H1 (cell line): ENCODE results near the gene CARD16. TPM values are rescaled to one million over a fixed set of nuclear protein-coding genes. Genes with fewer than 3 reads are reported as not detected.

Source experiments
- CTCF ChIA-PET: fragments of 300-600 bp; sonication (Branson Sonifier 250); formaldehyde crosslinking; loops from one replicate; lab custom pipeline; 2021; ENCODE audit not compliant: partially characterized antibody; lab: Charles Lee
- POLR2A ChIA-PET: fragments of 300-600 bp; sonication (Branson Sonifier 250); formaldehyde crosslinking; loops from one replicate; lab custom pipeline; 2021; ENCODE audit warnings: inconsistent platforms; ENCODE audit not compliant: partially characterized antibody; lab: Charles Lee
- DNase-seq, 2 experiments: peaks; one replicate each; pipeline versions ENCODE4 v3.0.0 to v3.0.0-alpha.2; 2010 to 2022; ENCODE audit warnings: low spot score in 2 of 2, low read depth in 1 of 2, mixed read lengths in 1 of 2
- FAIRE-seq: peaks from 2 replicates; lab custom pipeline; 2011; peaks lifted over from hg19 to GRCh38; lab: Jason Lieb, UNC
- H2AFZ ChIP-seq: 2 replicates; pipeline ENCODE4 v1.8.1; 2012; ENCODE audit warnings: low read length, inconsistent platforms
- H2AK5ac ChIP-seq: 2 replicates; pipeline ENCODE4 v1.6.1; 2013; ENCODE audit warnings: low read depth, low read length
- H2BK120ac ChIP-seq: replicated peaks from 2 replicates; pipeline ENCODE3; 2013; ENCODE audit warnings: low read depth, low read length, inconsistent platforms
- H2BK12ac ChIP-seq: 2 replicates; pipeline ENCODE4 v1.6.1; 2013; ENCODE audit warnings: low read depth, low read length
- H2BK15ac ChIP-seq: 2 replicates; pipeline ENCODE4 v1.6.1; 2013; ENCODE audit warnings: low read length
- H2BK20ac ChIP-seq: 2 replicates; pipeline ENCODE4 v1.6.1; 2013; ENCODE audit warnings: low read length
- H2BK5ac ChIP-seq: 2 replicates; pipeline ENCODE4 v1.6.1; 2013; ENCODE audit warnings: low read depth, low read length
- H3K14ac ChIP-seq: 2 replicates; pipeline ENCODE4 v1.6.1; 2013; ENCODE audit warnings: inconsistent platforms; ENCODE audit not compliant: insufficient read length
- H3K18ac ChIP-seq: 2 replicates; pipeline ENCODE4 v1.6.1; 2013; ENCODE audit warnings: low read length; ENCODE audit errors: extremely low read depth
- H3K23ac ChIP-seq: 2 replicates; pipeline ENCODE4 v1.6.1; 2013; ENCODE audit warnings: inconsistent platforms; ENCODE audit not compliant: insufficient read length
- H3K23me2 ChIP-seq: 2 replicates; pipeline ENCODE4 v1.6.1; 2013; ENCODE audit warnings: low read depth, low read length
- H3K27ac ChIP-seq: 2 replicates; pipeline ENCODE4 v1.6.1; 2011; ENCODE audit warnings: low read depth, low read length, inconsistent platforms
- H3K27me3 ChIP-seq, 4 experiments: replicated peaks in 1 of 4; 1 replicate in 1 of 4; 2 replicates in 3 of 4; pipeline versions ENCODE4 v1.6.1 to v1.8.1; 2011 to 2013; ENCODE audit warnings: low read length in 3 of 4, mild to moderate bottlenecking in 3 of 4, inconsistent platforms in 2 of 4, mixed read lengths in 2 of 4, moderate library complexity in 1 of 4; ENCODE audit not compliant: control insufficient read depth in 3 of 4, insufficient read depth in 3 of 4; ENCODE audit errors: extremely low read depth in 1 of 4
- H3K36me3 ChIP-seq, 4 experiments: 2 replicates each; pipeline versions ENCODE4 v1.6.1 to v1.8.1; 2011 to 2013; ENCODE audit warnings: mild to moderate bottlenecking in 4 of 4, low read length in 3 of 4, moderate library complexity in 2 of 4, control low read depth in 1 of 4, inconsistent platforms in 1 of 4; ENCODE audit not compliant: insufficient read depth in 4 of 4, control insufficient read depth in 2 of 4
- H3K4ac ChIP-seq: replicated peaks from 2 replicates; pipeline ENCODE3; 2013; ENCODE audit warnings: low read length, low read depth, mixed read lengths, inconsistent platforms; ENCODE audit not compliant: insufficient read length
- H3K4me1 ChIP-seq, 4 experiments: replicated peaks in 1 of 4; 1 replicate in 1 of 4; 2 replicates in 3 of 4; pipeline versions ENCODE4 v1.6.1 to v1.8.1; 2011 to 2013; ENCODE audit warnings: low read length in 3 of 4, inconsistent platforms in 2 of 4, mixed read lengths in 1 of 4; ENCODE audit not compliant: insufficient read depth in 4 of 4, control insufficient read depth in 3 of 4
- H3K4me2 ChIP-seq, 2 experiments: 2 replicates each; pipeline versions ENCODE4 v1.6.1 to v1.8.1; 2011 to 2013; ENCODE audit warnings: low read depth in 2 of 2, low read length in 2 of 2, control low read depth in 1 of 2, inconsistent platforms in 1 of 2, mild to moderate bottlenecking in 1 of 2; ENCODE audit not compliant: insufficient read depth in 1 of 2
- H3K4me3 ChIP-seq, 4 experiments: fragments of 200-600, 300-600 bp in 1 of 4; sonication (generic), shearing (Covaris generic), sonication (Bioruptor Twin) in 1 of 4; 2 replicates each; pipeline versions ENCODE4 v1.5.1 to v1.8.1; 2011 to 2016; ENCODE audit warnings: low read length in 4 of 4, low read depth in 3 of 4, control low read depth in 2 of 4, inconsistent platforms in 2 of 4, mild to moderate bottlenecking in 2 of 4, mixed read lengths in 1 of 4, moderate library complexity in 1 of 4; ENCODE audit not compliant: insufficient read depth in 2 of 4; ENCODE audit errors: extremely low read depth in 1 of 4
- H3K56ac ChIP-seq: replicated peaks from 2 replicates; pipeline ENCODE3; 2013; ENCODE audit warnings: low read depth, mild to moderate bottlenecking, mixed read lengths, low read length, inconsistent platforms; ENCODE audit not compliant: insufficient read length
- H3K79me1 ChIP-seq: 2 replicates; pipeline ENCODE4 v1.6.1; 2013; ENCODE audit warnings: low read depth, low read length, control low read depth
- H3K79me2 ChIP-seq, 2 experiments: 2 replicates each; pipeline versions ENCODE4 v1.6.1 to v1.8.1; 2012 to 2013; ENCODE audit warnings: low read length in 2 of 2, mild to moderate bottlenecking in 2 of 2, inconsistent platforms in 1 of 2; ENCODE audit not compliant: insufficient read depth in 2 of 2, control insufficient read depth in 1 of 2
- H3K9ac ChIP-seq, 4 experiments: replicated peaks in 1 of 4; 1 replicate in 1 of 4; 2 replicates in 3 of 4; pipeline versions ENCODE4 v1.6.1 to v1.8.1; 2011 to 2013; ENCODE audit warnings: low read depth in 3 of 4, low read length in 3 of 4, control low read depth in 2 of 4, mild to moderate bottlenecking in 2 of 4, moderate library complexity in 2 of 4, inconsistent platforms in 1 of 4; ENCODE audit errors: extremely low read depth in 1 of 4
- H3K9me3 ChIP-seq, 2 experiments: 2 replicates each; pipeline versions ENCODE4 v1.6.1 to v1.8.1; 2012 to 2013; ENCODE audit warnings: mild to moderate bottlenecking in 2 of 2, moderate library complexity in 2 of 2, control low read depth in 1 of 2, inconsistent platforms in 1 of 2, low read depth in 1 of 2, low read length in 1 of 2, mixed read lengths in 1 of 2; ENCODE audit not compliant: insufficient read depth in 2 of 2
- H4K20me1 ChIP-seq, 2 experiments: replicated peaks in 1 of 2; 2 replicates each; pipeline versions ENCODE3 to v1.8.1; 2011 to 2013; ENCODE audit warnings: inconsistent platforms in 2 of 2, low read length in 2 of 2, mild to moderate bottlenecking in 1 of 2; ENCODE audit not compliant: insufficient read depth in 2 of 2, control insufficient read depth in 1 of 2
- H4K5ac ChIP-seq: 2 replicates; pipeline ENCODE4 v1.6.1; 2013; ENCODE audit warnings: low read length, low read depth, mixed read lengths, inconsistent platforms; ENCODE audit not compliant: insufficient read length
- H4K8ac ChIP-seq: 2 replicates; pipeline ENCODE4 v1.8.0; 2013; ENCODE audit warnings: mild to moderate bottlenecking, moderate library complexity, low read length, inconsistent platforms; ENCODE audit not compliant: insufficient read depth; ENCODE audit errors: extremely low read depth
- H4K91ac ChIP-seq: replicated peaks from 2 replicates; pipeline ENCODE3; 2013; ENCODE audit warnings: low read length, mixed read lengths, inconsistent platforms; ENCODE audit not compliant: insufficient read length
- ASH2L ChIP-seq: fragments of 200-600, 300-600 bp; sonication (generic); IDR thresholded peaks from one replicate; pipeline ENCODE4 v1.7.1; 2017; ENCODE audit warnings: low read length
- KDM1A ChIP-seq: fragments of 200-600, 300-600 bp; sonication (generic); IDR thresholded peaks from 2 replicates; pipeline ENCODE4 v1.7.1; 2016; ENCODE audit warnings: mild to moderate bottlenecking, low read length, borderline replicate concordance
- TCF12 ChIP-seq: IDR thresholded peaks from 2 replicates; pipeline ENCODE4 v1.6.1; 2011; ENCODE audit warnings: low read depth, mild to moderate bottlenecking, low read length
- ZNF274 ChIP-seq: IDR thresholded peaks from 2 replicates; pipeline ENCODE4 v1.7.0; 2012; ENCODE audit warnings: low read length, borderline replicate concordance; ENCODE audit errors: extremely low read depth
- WGBS, 2 experiments: shearing (Covaris generic) in 1 of 2; methylation state at CpG; one replicate each; pipeline versions ENCODE4 v1.1.6 to v1.1.7; 2013 to 2015; ENCODE audit warnings: low lambda C conversion rate in 2 of 2, mixed read lengths in 2 of 2, inconsistent platforms in 1 of 2, low coverage in 1 of 2, missing lambda C conversion rate in 1 of 2; ENCODE audit not compliant: insufficient replicate concordance in 2 of 2, insufficient coverage in 1 of 2, insufficient read length in 1 of 2; ENCODE audit errors: extremely low coverage in 1 of 2, missing lambda C conversion rate in 1 of 2; 5-methylcytosine and 5-hydroxymethylcytosine counted together
- polyA plus RNA-seq, 7 experiments: library from polyadenylated mRNA; depleted of rRNA in 3 of 7; stranded (reverse) in 5 of 7; unstranded in 2 of 7; fragments of >200 nt in 5 of 7; fragments of 200-250 nt in 2 of 7; gene quantifications; 1 replicate in 5 of 7; 2 replicates in 1 of 7; 4 replicates in 1 of 7; pipeline versions ENCODE4 v1.2.1 to v1.2.3, GENCODE V29; 2011 to 2013; ENCODE audit warnings: missing spikeins in 2 of 7, mixed read lengths in 2 of 7
- total RNA-seq: library from RNA; stranded (reverse); fragmentation: NEBNext Ultra II Directional; extraction: Animal tissue kit (Norgen Biotek cat#: 25700); gene quantifications from 2 replicates; pipeline ENCODE4 v1.2.1, GENCODE V29; 2021

The CARD16 gene
- total and polyA plus RNA-seq, 2 of the 8 experiments (the other 6 are each of a cell fraction or from before 2014, with no cell fraction given) = not detected

- H3K23ac ChIP-seq = no peak overlapping the region
- TF ChIP-seq KDM1A (no peak), ASH2L (no peak), TCF12 (no peak), ZNF274 (no peak)
- H3K4ac ChIP-seq = no peak overlapping the region
- H4K8ac ChIP-seq = no peak overlapping the region
- H3K36me3 ChIP-seq = no peaks in the 10 kb centered on the region
- H2BK15ac ChIP-seq = no peak overlapping the region
- ChIA-PET POLR2A (no interaction called here), CTCF (no interaction called here)
- no peaks in the 10 kb centered on the region for H3K79me2 ChIP-seq
- WGBS, 2 experiments = 88% methylated on average over 2 of the region's 2 CpGs; no CpG with 5 or more reads in 1 of the 2 experiments
- no peaks in the 10 kb centered on the region for H3K23me2 ChIP-seq
- H3K27me3 ChIP-seq = no peaks in the 10 kb centered on the region
- H2BK120ac ChIP-seq = no peak overlapping the region
- no peak overlapping the region for H4K91ac ChIP-seq
- no peak overlapping the region for H3K4me3 ChIP-seq
- no peak overlapping the region for H2BK5ac ChIP-seq
- FAIRE-seq (no peak), DNase-seq (no peak)
- no peaks in the 10 kb centered on the region for H3K9me3 ChIP-seq
- no peak overlapping the region for H2AK5ac ChIP-seq
- H3K27ac ChIP-seq = no peak overlapping the region
- no peak overlapping the region for H2AFZ ChIP-seq
- no peak overlapping the region for H3K18ac ChIP-seq
- no peaks in the 10 kb centered on the region for H3K4me1 ChIP-seq
- no peak overlapping the region for H3K14ac ChIP-seq
- H4K20me1 ChIP-seq = no peaks in the 10 kb centered on the region
- H4K5ac ChIP-seq = no peak overlapping the region
- no peak overlapping the region for H3K9ac ChIP-seq
- no peak overlapping the region for H2BK20ac ChIP-seq
- no peak overlapping the region for H3K56ac ChIP-seq
- no peak overlapping the region for H3K4me2 ChIP-seq
- no peak overlapping the region for H2BK12ac ChIP-seq
- H3K79me1 ChIP-seq = no peaks in the 10 kb centered on the region
Observed at GRCh38 chr11:105022527-105022926, 22.6 kb downstream of the CARD16 start.
